Mesenchymal stem cell (in vitro differentiated cells and primary cell): ENCODE data around the gene PCDHGA12.
A peak's percentile ranks its signal among the peaks of the same experiment; 100 is the strongest.

ENCODE experiments used
- DNase-seq: peaks from one replicate; pipeline ENCODE4 v3.0.0-alpha.2; 2013
- H2AFZ ChIP-seq: one replicate; pipeline ENCODE4 v1.6.1; 2013; ENCODE audit warnings: low read depth, mild to moderate bottlenecking, control low read depth, inconsistent platforms, low read length, moderate library complexity
- H2AK5ac ChIP-seq: 2 replicates; pipeline ENCODE4 v1.6.1; 2013; ENCODE audit warnings: low read length, moderate library complexity, mild to moderate bottlenecking, inconsistent platforms; ENCODE audit not compliant: severe bottlenecking
- H2BK120ac ChIP-seq: one replicate; pipeline ENCODE4 v1.6.1; 2013; ENCODE audit warnings: low read depth, mild to moderate bottlenecking, inconsistent platforms, low read length, moderate library complexity
- H2BK12ac ChIP-seq, 2 experiments: one replicate each; pipeline ENCODE4 v1.6.1; 2013; ENCODE audit warnings: inconsistent platforms in 2 of 2, low read length in 2 of 2, mild to moderate bottlenecking in 2 of 2, moderate library complexity in 2 of 2, control low read depth in 1 of 2
- H2BK15ac ChIP-seq: one replicate; pipeline ENCODE4 v1.6.1; 2013; ENCODE audit warnings: mild to moderate bottlenecking, low read depth, inconsistent platforms; ENCODE audit not compliant: poor library complexity, severe bottlenecking
- H2BK5ac ChIP-seq: 2 replicates; pipeline ENCODE4 v1.6.1; 2013; ENCODE audit warnings: low read depth, mild to moderate bottlenecking, low read length, control low read depth, inconsistent platforms; ENCODE audit not compliant: poor library complexity, severe bottlenecking
- H3K14ac ChIP-seq, 2 experiments: one replicate each; pipeline ENCODE4 v1.6.1; 2013; ENCODE audit warnings: inconsistent platforms in 2 of 2, low read length in 2 of 2, control low read depth in 1 of 2, mild to moderate bottlenecking in 1 of 2, moderate library complexity in 1 of 2
- H3K18ac ChIP-seq, 2 experiments: one replicate each; pipeline ENCODE4 v1.6.1; 2013; ENCODE audit warnings: inconsistent platforms in 2 of 2, low read length in 2 of 2, control low read depth in 1 of 2, low read depth in 1 of 2, mild to moderate bottlenecking in 1 of 2
- H3K23ac ChIP-seq, 2 experiments: one replicate each; pipeline ENCODE4 v1.6.1; 2013; ENCODE audit warnings: inconsistent platforms in 2 of 2, low read length in 2 of 2, mild to moderate bottlenecking in 2 of 2, moderate library complexity in 2 of 2, control low read depth in 1 of 2
- H3K27ac ChIP-seq: 2 replicates; pipeline ENCODE4 v1.5.1; 2013; ENCODE audit warnings: mild to moderate bottlenecking, moderate library complexity, low read length, control low read depth, inconsistent platforms; ENCODE audit not compliant: poor library complexity, severe bottlenecking
- H3K27me3 ChIP-seq, 2 experiments: 2 replicates each; pipeline versions ENCODE4 v1.6.1 to v1.7.0; 2013; ENCODE audit warnings: low read length in 2 of 2, mild to moderate bottlenecking in 2 of 2, moderate library complexity in 2 of 2, control low read depth in 1 of 2, inconsistent platforms in 1 of 2; ENCODE audit not compliant: control insufficient read depth in 1 of 2, insufficient read depth in 1 of 2
- H3K36me3 ChIP-seq, 2 experiments: 2 replicates each; pipeline versions ENCODE4 v1.6.1 to v1.7.0; 2013; ENCODE audit warnings: low read length in 2 of 2, control low read depth in 1 of 2, inconsistent platforms in 1 of 2, low read depth in 1 of 2, mild to moderate bottlenecking in 1 of 2; ENCODE audit not compliant: insufficient read depth in 2 of 2, control insufficient read depth in 1 of 2
- H3K4ac ChIP-seq, 2 experiments: one replicate each; pipeline ENCODE4 v1.6.1; 2013; ENCODE audit warnings: inconsistent platforms in 2 of 2, low read length in 2 of 2, mild to moderate bottlenecking in 2 of 2, moderate library complexity in 2 of 2, control low read depth in 1 of 2, low read depth in 1 of 2
- H3K4me1 ChIP-seq: 2 replicates; pipeline ENCODE4 v1.6.1; 2013; ENCODE audit warnings: low read depth, low read length, control low read depth; ENCODE audit not compliant: control insufficient read depth, insufficient read depth
- H3K4me2 ChIP-seq: 2 replicates; pipeline ENCODE4 v1.6.1; 2013; ENCODE audit warnings: low read length, mild to moderate bottlenecking, inconsistent platforms; ENCODE audit not compliant: poor library complexity, severe bottlenecking
- H3K4me3 ChIP-seq, 2 experiments: 2 replicates each; pipeline versions ENCODE4 v1.5.1 to v1.7.0; 2013; ENCODE audit warnings: low read length in 2 of 2, mild to moderate bottlenecking in 2 of 2, control low read depth in 1 of 2, low read depth in 1 of 2; ENCODE audit not compliant: insufficient read depth in 1 of 2
- H3K79me1 ChIP-seq: replicated peaks from 2 replicates; pipeline ENCODE4 v1.6.1; 2013; ENCODE audit warnings: mild to moderate bottlenecking, control low read depth, low read length, inconsistent platforms; ENCODE audit not compliant: poor library complexity, severe bottlenecking
- H3K9ac ChIP-seq: 2 replicates; pipeline ENCODE4 v1.7.0; 2013; ENCODE audit warnings: mild to moderate bottlenecking, low read length, moderate library complexity
- H3K9me3 ChIP-seq: 2 replicates; pipeline ENCODE4 v1.7.0; 2013; ENCODE audit warnings: mild to moderate bottlenecking, low read length; ENCODE audit not compliant: control insufficient read depth
- H4K8ac ChIP-seq: one replicate; pipeline ENCODE4 v1.6.1; 2013; ENCODE audit warnings: inconsistent platforms, mild to moderate bottlenecking, low read length, moderate library complexity
- H4K91ac ChIP-seq: one replicate; pipeline ENCODE4 v1.6.1; 2013; ENCODE audit warnings: mild to moderate bottlenecking, low read length, inconsistent platforms
- WGBS: methylation state at CpG from one replicate; pipeline ENCODE4 v1.1.7; 2013; ENCODE audit warnings: mixed read lengths; 5-methylcytosine and 5-hydroxymethylcytosine counted together

The PCDHGA12 gene

GRCh38 chr5:141477044-141477575 is 46.8 kb downstream of the PCDHGA12 start:
- Histone ChIP-seq H2BK5ac (no peak overlapping the region), H2BK12ac (no peak overlapping the region), H3K9me3 (no peaks in the 10 kb centered on the region), H4K91ac (no peak overlapping the region), H3K4me1 (peaks cover 21% of the 10 kb centered on the region), H3K36me3 (peaks cover 21 to 29% of the 10 kb centered on the region in 2 experiments), H3K79me1 (peaks cover 26% of the 10 kb centered on the region), H3K14ac (no peak overlapping the region), H3K18ac (no peak overlapping the region), H4K8ac (no peak overlapping the region), H3K4me3 (peak overlapping the region in 1 of 2 experiments; percentile 88), H3K27me3 (no peaks in the 10 kb centered on the region), H2BK120ac (no peak overlapping the region), H3K4ac (no peak overlapping the region), H3K4me2 (no peak overlapping the region), H3K23ac (no peak overlapping the region), H2BK15ac (no peak overlapping the region), H3K9ac (peak overlapping the region; percentile 93), H3K27ac (no peak overlapping the region), H2AK5ac (no peak overlapping the region), H2AFZ (no peak overlapping the region)
- DNase-seq = no peak
- WGBS = 95% methylated on average over 24 of the region's 24 CpGs

- Histone ChIP-seq H3K14ac (no peak overlapping the region), H2BK12ac (no peak overlapping the region), H3K18ac (no peak overlapping the region), H2AFZ (no peak overlapping the region), H4K8ac (no peak overlapping the region), H3K9me3 (no peaks in the 10 kb centered on the region), H3K23ac (no peak overlapping the region), H2AK5ac (no peak overlapping the region), H2BK15ac (no peak overlapping the region), H3K27me3 (no peaks in the 10 kb centered on the region), H2BK120ac (no peak overlapping the region), H3K4me1 (peaks cover 21% of the 10 kb centered on the region), H3K4me3 (peak overlapping the region in 1 of 2 experiments; percentile 88), H3K79me1 (peaks cover 26% of the 10 kb centered on the region), H4K91ac (no peak overlapping the region), H3K4ac (no peak overlapping the region), H3K4me2 (no peak overlapping the region), H3K9ac (peak overlapping the region; percentile 93), H3K27ac (no peak overlapping the region), H2BK5ac (no peak overlapping the region), H3K36me3 (peaks cover 21 to 29% of the 10 kb centered on the region in 2 experiments)
- WGBS = over 99% methylated on average over 10 of the region's 13 CpGs
- DNase-seq = no peak
Measured at GRCh38 chr5:141477815-141478214, 47.5 kb downstream of the PCDHGA12 start.

GRCh38 chr5:141478321-141478945 is 48.1 kb downstream of the PCDHGA12 start:
- Histone ChIP-seq H3K9me3 (no peaks in the 10 kb centered on the region), H3K9ac (peak overlapping the region; percentile 93), H3K36me3 (peaks cover 21 to 32% of the 10 kb centered on the region in 2 experiments), H2AK5ac (no peak overlapping the region), H3K4me3 (peak overlapping the region in 1 of 2 experiments; percentile 88), H3K27me3 (no peaks in the 10 kb centered on the region), H3K4me1 (peaks cover 21% of the 10 kb centered on the region), H2BK15ac (no peak overlapping the region), H3K79me1 (peaks cover 27% of the 10 kb centered on the region), H4K91ac (no peak overlapping the region), H2BK120ac (no peak overlapping the region), H4K8ac (no peak overlapping the region), H3K23ac (no peak overlapping the region), H3K18ac (no peak overlapping the region), H2BK5ac (no peak overlapping the region), H3K4ac (no peak overlapping the region), H3K27ac (no peak overlapping the region), H3K14ac (no peak overlapping the region), H2BK12ac (no peak overlapping the region), H2AFZ (no peak overlapping the region), H3K4me2 (no peak overlapping the region)
- WGBS = 67% methylated on average over 18 of the region's 20 CpGs
- DNase-seq = no peak

- no peak overlapping the region for H2AK5ac ChIP-seq
Measured at GRCh38 chr5:141479776-141480175, 49.5 kb downstream of the PCDHGA12 start.

More at GRCh38 chr5:141479776-141480175, 49.5 kb downstream of the PCDHGA12 start:
- H3K36me3 ChIP-seq = peaks cover 23 to 35% of the 10 kb centered on the region in 2 experiments
- H2BK15ac ChIP-seq = no peak overlapping the region
- H2BK12ac ChIP-seq = no peak overlapping the region
- H3K18ac ChIP-seq = no peak overlapping the region
- H3K14ac ChIP-seq = no peak overlapping the region
- no peak overlapping the region for H2BK5ac ChIP-seq
- H2BK120ac ChIP-seq = no peak overlapping the region
- H3K23ac ChIP-seq = no peak overlapping the region
- DNase-seq = no peak
- peak overlapping the region in 1 of 2 experiments; percentile 88 for H3K4me3 ChIP-seq
- no peak overlapping the region for H3K4ac ChIP-seq
- no peaks in the 10 kb centered on the region for H3K27me3 ChIP-seq
- peaks cover 21% of the 10 kb centered on the region for H3K4me1 ChIP-seq
- no peaks in the 10 kb centered on the region for H3K9me3 ChIP-seq
- no peak overlapping the region for H4K91ac ChIP-seq
- H4K8ac ChIP-seq = no peak overlapping the region
- peaks cover 24% of the 10 kb centered on the region for H3K79me1 ChIP-seq
- H2AFZ ChIP-seq = no peak overlapping the region
- H3K27ac ChIP-seq = no peak overlapping the region
- H3K4me2 ChIP-seq = no peak overlapping the region
- peak overlapping the region; percentile 93 for H3K9ac ChIP-seq
